HG02870 (cell line): ENCODE data around the gene C14orf119.

ENCODE experiments used
- ATAC-seq: cut with Tn5 transposase; IDR thresholded peaks from one replicate; pipeline ENCODE4 v1.9.1; 2021; ENCODE audit warnings: mild to moderate bottlenecking, moderate library complexity; ENCODE audit not compliant: unreplicated experiment

The C14orf119 gene

DNA sequence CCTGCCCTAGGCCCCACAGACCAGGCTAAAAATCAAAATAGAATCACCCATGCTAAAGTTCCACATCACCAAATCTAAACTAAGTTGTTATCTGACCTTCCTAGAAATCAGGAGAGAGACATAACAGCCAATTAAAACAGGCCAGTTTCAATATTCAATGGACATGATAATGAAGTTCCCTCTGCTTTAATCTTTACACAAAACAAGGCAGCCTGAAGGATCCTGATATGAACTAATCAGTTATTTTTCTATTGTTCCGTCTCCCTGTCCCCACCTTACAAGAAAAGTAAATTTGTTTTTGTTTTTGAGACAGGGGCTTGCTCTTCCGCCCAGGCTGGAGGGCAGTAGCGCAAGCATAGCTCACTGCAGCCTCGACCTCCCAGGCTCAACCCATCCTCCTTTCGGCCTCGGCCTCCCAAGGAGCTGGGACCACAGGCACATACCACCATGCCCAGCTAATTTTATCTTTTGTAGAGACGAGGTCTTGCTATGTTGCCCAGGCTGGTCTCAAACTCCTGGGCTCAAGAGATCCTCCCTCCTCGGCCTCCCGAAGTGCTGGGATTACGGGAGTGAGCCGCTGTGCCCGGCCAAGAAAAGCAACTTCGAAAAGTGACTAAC, 29.1 kb downstream of the C14orf119 start:
- ATAC-seq: no peak

DNA sequence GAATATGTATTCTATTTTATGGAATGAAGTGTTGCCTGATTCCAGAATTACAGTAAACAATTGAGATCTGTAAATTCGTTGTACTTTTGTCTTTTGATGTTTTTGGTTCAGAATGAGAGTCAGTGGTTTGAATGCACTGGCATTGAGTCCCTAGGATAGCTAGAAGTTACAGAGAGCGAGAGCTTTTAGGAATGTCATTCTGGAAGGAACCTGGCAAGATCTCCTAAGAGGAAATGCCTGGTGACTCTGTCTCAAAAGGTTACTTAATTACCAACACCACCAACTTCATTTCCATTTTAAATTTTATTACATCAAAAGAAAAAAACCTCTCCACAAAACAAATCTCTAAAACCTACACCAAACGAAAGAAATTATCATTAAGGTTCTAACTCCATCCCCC, 29.7 kb downstream of the C14orf119 start:
- no peak for ATAC-seq

DNA sequence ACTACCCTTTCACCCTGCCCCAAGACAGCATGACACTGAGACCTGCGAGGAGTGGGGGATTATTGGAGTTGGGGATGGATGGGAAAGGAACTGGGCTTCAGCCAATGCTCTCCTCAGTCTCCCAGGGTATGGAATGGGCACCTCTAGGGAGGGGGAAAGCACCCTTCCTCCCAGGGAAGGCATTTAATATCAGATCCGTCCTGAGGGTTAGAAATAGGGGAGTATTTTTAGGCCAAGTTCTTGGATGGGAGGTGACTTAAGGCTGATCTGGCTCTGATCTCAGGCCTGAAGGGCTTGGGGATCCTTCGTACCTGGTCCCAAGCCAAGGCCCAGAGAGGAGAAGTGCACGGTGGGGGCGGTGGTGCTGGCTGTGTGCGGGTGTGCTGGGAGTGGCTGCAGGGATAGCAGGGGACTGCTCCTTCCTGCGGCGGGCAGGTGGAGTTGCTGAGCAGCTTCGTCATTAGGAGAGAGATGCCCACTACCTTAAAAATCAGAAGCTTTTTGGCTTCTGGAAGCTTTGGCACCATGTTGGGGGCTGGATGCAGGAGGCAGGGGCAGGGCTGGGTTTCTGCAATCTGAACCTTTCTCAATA, 30.7 kb downstream of the C14orf119 start:
- no peak for ATAC-seq

DNA sequence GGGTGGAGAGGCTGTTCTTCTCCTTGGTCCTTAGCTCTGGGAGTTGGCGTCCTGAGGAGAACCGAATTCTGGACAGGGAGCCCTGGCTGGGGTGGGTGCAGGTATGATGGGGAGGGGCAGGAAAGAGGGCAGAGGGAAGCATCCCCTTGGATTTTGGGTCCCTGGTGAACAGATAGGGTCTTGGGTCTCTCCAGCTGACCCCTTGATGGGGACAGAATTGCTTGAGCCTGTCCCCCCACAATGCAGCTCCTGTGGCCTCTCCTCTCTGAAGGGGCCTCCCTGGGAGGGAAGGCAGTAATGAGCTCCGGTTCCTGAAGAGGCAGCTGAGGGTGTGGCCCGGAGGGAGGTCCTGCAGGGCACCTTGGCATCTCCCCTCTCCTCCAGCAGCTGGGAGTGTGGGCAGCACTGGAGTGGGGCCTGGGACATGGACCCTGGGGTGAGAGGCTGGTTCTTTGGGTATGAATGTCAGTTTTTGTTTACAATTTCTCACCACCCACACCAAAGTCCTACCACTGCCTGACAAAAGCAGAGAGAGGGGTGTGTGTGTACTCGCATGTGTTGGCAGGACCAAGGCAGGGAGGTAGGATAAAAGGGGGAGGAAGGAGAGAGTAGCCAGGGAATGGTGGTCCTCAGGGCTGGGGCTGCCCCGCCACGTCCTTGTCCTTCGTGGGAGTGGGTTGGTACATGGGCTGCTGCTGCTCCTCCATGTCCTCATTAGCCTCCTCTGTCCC, 31.4 kb downstream of the C14orf119 start:
- no peak for ATAC-seq

DNA sequence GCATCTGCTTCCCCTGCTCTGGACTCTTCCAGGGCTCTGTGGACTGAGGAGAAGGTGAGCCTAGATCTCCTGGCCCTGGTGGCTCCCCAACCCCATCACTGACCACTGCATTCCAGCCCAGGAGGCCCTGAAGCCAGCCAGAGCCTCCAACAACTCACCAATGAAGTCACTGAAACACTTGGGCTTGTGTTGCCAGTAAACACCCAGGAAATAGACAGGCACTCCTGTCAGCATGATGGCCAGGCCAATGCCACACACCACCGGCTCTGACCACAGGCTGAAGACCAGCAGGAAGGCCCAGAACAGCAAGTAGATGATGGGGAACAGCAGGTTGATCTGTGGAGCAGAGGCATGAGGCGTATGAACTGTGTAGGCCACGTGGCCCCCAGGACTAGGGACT, 32.6 kb downstream of the C14orf119 start:
- ATAC-seq: no peak

DNA sequence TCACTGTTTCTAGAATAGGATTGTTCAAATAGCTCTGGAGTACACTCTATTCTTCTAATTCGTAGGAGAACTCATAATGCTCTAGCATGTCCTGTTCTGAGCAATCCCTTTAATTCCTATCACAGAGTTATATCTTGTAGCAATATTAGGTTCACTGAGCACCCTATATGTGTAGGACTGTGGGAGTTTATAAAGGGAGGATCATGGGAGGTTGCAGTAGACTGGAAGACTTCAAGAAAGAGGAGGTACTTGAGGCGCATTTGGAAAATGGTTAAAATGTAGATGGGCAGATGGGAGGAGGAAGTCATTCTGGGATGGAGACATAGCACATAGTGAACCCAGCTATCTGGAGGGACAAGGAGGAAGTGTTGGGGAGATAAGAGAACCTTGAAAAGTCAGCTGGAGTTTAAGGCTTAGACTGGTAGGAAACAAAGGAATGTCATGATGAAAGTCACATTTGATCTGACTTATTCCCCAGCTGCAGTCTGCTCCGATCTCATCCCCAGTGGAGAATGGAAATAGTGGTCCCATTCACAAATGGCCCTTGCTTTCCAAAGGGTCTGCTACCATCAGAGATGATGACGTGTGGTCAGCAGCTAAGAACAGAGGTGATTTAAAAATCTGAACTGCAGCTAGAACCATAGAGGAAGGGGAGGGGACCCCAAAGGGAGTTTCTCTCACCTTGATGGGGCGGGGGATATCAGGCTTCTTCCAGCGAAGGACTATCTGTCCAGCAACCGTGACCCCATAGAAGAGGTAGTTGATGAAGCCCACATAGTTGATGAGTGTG, 33.9 kb downstream of the C14orf119 start:
- ATAC-seq: no peak

DNA sequence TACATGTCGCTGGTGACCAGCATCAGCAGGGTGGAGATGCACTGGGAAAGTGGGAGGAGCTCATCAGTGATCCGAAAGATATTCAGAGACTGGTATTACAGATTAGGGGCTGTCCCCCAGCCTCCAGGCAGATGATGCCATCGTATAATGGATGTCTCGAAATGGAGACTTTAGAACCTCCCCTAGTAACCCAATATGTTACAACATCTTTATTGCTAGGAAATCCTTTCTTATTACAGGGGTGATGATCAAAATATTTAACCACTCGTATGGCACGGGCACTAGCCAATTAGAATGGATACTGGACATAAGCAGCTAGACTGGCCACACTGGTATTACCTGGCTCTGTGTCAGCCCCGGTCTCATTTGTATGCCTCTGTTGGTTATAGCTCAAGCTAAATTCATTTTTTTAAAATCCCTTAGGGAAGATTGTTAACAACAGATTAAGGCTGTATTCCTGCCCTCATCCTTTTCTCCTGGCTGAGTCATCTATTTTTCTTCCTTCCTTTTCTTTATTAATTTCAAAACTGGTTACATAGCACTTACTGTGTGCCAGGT, 34.5 kb downstream of the C14orf119 start:
- ATAC-seq: no peak

DNA sequence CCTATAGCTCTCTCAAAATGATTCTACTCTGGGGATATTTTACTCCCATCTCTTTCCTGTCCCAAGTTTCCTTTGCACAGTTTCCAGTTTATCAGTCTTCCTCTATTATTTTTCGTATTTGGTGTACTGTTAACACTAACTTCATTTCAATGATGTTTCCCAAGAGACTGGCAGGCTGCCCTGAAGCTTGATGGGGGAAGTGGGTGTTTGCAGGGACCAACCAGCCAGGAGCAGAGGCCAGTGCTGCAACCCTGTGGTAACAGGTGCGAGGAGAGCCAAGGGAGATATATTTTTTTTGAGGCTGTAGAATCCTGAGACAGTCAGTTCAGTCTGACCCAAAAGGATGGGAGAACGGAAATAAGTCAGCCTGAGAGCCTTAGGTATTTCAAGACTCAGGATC, 35.6 kb downstream of the C14orf119 start:
- no peak for ATAC-seq

DNA sequence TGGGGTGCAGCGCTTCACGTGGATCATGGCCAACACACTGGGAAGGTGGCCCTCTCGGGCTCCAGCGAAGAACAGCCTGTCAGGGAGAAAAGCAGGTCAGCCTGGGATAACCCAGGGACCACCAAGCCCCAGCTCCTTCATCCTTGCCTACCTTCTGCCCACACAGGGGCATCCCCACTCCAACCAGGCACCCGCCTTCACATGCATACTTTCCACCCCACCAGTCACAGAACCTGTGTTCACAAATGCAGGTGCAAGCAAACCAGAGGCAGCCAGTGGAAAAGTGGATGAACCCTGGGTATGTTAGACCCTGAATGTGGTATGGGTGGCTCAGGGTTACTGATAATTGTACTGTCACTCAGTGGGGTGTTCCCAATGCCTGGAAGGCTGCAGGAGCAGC, 36.2 kb downstream of the C14orf119 start:
- no peak for ATAC-seq

DNA sequence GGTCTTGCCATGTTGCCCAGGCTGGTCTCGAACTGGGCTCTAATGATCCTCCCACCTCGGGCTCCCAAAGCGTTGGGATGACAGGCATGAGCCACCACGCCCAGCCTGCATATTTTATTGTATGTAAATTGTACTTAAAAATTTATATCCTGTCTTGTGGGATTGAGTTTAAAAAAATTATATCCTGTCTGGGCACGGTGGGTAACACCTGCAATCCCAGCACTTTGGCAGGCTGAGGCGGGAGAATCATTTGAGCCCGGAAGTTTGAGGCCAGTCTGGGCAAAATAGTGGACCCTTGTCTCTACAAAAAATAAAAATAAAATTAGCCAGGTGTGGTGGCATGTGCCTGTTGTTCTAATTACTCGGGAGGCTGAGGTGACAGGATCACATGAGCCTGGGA, 37.7 kb downstream of the C14orf119 start:
- no peak for ATAC-seq

DNA sequence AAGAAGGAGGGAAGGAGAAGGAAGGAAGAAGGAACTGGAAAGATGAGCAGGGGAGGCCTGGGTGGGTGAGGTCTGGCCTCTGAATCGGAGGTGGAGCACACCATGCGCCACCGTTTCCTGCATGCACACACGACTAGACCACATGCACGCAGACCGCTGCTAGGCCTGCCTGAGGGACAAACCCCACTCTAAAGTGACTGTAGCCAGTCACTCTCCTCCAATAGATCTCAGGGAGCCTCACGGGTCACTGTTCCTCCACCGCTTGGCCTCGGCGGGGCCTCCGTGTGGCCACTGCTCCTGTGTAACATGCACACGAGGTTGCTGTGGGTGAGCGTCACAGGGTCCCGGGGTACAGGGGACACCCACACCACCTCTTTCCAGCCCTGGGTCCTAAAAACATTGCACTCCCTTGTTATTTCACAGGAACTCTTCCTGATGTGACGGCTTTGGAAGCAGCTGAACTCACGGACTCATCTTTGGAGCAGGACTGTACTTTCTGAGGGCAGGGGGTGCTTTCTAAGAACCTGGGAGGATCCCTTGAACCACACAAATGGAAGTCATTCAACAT, 41.3 kb downstream of the C14orf119 start:
- no peak for ATAC-seq

DNA sequence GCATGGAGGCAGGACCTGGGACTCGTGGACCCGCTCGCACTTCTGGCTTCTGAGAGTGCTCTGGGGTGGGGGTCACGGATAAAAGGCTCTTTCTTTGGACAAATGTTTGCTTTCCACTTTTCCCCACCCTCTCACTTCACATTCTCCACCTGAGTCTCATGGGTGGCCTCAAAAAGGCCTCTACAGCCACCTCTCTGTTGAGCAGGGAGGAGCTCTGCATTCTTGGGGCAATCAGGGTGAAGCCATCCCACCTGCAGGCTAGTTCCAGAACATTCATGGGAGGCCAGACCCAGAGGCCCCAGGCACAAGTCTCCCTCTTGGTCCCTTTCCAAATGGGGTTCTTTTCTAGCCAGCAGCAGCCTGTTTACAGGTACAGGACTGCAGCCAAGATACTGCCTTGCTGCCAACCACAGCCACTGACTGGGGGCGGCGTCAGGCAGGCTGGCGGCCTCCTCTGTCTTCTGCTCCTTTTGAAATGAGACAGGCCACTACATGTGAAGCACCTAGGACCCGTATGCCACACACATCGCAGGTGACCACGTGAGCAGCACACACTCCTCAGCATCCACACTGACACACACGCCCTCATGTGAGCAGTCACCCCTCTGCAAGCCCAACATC, 42.0 kb downstream of the C14orf119 start:
- ATAC-seq: no peak

DNA sequence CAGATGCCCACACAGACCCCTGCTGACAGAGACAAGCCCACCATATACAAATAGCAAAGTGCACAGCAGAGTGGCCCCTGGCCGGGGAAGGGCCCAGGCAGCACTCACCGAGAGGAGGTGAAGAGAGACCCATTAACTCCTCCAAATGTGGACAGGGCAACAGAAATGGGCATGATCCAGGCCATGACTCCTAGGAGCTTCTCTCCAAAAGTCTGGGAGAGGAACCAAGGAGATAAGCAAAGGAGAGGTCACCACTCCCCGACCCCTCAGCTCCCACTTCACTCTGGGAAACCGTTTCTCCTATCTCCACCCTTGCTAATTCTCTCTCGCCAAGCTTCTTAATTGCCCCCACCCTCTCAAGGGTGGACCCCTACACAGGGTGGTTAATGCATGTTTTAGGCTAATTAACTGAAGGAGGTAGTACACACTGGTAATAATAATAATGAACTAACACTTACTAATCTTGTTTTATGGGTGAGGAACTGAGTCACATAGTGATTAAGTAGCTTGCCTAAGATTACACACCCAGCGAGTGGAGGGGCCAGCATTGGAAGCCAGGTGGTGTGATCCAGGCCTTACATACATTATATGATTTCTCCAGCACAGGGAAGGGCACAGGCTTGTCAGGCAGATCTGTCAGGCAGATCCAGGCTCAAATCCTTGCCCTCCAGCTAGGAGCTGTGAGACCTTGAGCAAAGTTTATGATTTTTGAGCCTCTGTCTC, 42.7 kb downstream of the C14orf119 start:
- no peak for ATAC-seq

DNA sequence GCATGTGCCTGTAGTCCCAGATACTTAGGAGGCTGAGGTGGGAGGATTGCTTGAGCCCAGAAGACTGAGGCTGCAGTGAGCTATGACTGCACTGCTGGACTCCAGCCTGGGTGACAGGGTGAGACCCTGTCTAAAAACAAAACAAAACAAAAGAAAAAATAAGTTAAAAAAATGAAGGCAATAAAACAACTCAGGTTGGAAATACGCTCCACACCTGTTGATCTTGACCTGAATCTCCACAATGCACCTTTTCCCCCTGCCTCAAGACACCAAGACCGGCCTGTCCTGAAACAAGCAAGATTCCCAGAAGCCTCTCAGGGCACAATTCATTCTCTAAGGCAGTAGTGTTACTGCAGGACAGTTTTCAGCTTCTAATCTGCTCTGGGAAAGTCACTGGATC, 44.6 kb downstream of the C14orf119 start:
- ATAC-seq: no peak

DNA sequence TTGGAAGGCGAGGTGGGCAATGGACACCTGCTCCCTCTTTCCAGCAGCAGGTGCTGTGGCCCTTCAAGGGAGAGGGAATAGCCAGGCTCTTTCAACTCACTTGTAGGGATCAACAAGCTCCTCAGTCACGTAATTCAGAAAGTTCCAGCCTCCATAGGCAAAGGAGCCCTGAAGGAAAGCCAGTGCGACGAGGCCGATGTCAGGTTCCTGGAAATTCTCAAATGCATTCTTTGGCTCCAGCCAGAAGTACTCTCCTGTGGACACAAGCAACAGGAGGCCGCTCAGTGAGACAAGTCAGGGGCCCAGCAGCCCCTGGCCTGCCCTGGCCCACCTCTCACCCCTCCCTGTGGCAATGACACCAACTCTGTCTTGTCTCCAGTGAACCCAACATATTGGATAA, 45.1 kb downstream of the C14orf119 start:
- no peak for ATAC-seq

DNA sequence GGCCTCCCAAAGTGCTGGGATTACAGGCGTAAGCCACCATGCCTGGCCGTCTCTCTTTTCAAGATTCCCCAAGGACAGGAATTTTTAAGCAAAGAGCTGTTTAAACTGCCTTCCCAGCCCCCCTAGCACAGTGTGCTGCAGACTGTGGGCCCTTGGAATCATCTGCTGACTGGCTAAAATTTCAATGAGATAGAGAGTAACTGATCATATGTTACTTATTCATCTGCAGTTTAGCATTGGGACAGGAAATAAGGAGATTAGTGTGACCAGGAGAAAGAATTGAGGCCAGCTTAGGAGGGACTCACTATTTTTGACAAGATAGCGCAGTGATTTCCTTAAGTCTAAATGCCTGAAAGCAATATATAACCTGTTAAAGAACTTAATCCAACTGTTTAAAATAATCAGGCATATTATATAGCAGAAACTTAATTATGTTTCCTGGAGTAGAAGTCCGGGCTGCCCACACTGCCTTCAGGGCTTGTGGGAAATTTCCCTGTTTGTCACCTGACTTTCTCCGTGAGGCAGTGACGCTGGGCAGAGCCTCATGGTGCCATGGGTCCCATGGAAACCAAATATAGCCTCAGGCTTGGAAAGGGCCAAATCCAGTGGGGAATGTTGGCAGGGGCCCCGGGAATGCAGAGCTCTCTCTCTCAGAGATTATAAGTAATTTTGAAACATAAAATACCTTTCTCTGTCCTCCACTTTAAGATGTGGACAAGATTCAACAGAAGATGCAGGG, 46.6 kb downstream of the C14orf119 start:
- ATAC-seq: no peak

DNA sequence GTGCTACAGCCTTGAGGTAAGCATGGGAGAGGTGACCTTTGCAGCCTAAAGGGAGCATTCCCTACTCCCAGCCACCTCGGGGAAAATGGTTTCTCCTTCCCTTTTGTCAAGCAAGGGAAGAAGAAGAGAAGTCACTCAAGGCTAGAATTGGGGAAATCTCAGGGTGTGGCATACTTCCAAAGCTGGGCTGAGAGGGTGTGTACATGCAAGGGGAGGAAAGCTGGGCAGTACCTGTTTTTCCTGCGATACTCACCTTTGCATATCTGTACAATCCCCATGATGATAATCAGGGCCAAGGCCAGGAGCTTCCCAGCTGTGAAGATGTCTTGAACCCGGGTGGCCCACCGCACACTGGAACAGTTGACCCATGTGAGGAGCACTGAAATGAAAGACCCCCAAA, 47.5 kb downstream of the C14orf119 start:
- ATAC-seq: no peak

DNA sequence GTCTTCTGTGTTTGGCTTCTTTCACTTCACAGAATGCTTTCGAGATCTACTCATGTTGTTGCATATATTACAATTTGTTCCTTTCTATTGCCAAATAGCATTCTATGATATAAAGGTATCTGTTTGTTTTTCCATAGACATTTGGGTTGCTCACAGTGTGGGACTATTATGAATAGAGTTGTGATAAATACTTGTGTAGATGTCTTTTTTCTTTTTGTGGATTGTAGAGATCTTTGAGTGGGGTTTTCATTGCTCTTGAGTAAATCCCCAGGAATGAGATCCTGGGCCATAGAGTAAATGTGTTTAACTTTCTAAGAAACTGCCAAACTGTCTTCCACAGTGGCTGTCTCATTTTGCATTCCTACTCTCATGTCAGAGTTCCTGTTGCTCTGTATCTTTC, 48.6 kb downstream of the C14orf119 start:
- no peak for ATAC-seq

DNA sequence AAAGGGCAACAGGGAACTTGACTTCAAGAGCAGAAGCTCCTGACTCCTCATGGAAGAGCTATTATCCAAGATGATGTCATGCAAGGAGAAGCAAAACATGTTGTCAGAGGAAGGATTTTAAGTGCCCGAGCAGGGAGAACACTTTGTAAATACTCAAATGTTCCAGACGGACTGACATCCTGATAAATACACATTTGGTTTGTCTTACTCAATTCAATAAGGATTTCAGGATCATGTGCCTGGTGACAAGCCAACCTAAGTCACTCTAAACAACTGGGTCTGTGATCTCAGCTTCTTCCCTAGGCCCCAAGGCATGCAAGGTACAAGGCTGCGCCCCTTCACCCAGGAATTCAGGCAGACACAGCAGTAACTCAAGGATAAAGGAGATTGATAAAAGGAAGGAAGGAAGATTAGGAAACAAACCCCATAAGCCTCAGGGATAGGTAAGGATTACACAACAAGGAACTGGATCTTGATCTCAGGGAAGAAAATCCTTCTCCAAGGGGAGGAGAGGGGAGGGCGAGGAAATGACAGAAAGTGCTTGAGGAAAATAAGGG, 50.6 kb downstream of the C14orf119 start:
- no peak for ATAC-seq
